Kidney (tissue), 14 donors: ENCODE measurements around the gene ZFP14. TPM values are rescaled to one million over a fixed set of nuclear protein-coding genes. Genes with fewer than 3 reads are reported as not detected.

ENCODE experiments used
- DNase-seq, 5 donors: peaks; one replicate each; pipeline ENCODE4 v3.0.0-alpha.2; 2013 to 2020
- FAIRE-seq: peaks from 2 replicates; lab custom pipeline; 2012; peaks lifted over from hg19 to GRCh38; lab: Jason Lieb, UNC
- H3K27ac ChIP-seq, 2 donors: one replicate each; pipeline ENCODE4 v1.7.0; 2013; ENCODE audit warnings: low read depth in 2 of 2, low read length in 2 of 2, inconsistent platforms in 1 of 2
- H3K27me3 ChIP-seq: one replicate; pipeline ENCODE4 v1.7.1; 2013; ENCODE audit warnings: low read length, inconsistent platforms; ENCODE audit not compliant: control insufficient read depth, insufficient read depth
- H3K36me3 ChIP-seq, 3 donors: one replicate each; pipeline versions ENCODE4 v1.7.0 to v1.7.1; 2013; ENCODE audit warnings: low read length in 3 of 3, control low read depth in 1 of 3, inconsistent platforms in 1 of 3; ENCODE audit not compliant: insufficient read depth in 3 of 3, control insufficient read depth in 2 of 3
- H3K4me1 ChIP-seq, 3 donors: one replicate each; pipeline versions ENCODE4 v1.7.0 to v1.7.1; 2013; ENCODE audit warnings: low read length in 3 of 3, inconsistent platforms in 1 of 3, low read depth in 1 of 3; ENCODE audit not compliant: control insufficient read depth in 2 of 3, insufficient read depth in 2 of 3
- H3K4me3 ChIP-seq, 3 donors: one replicate each; pipeline versions ENCODE4 v1.7.0 to v1.8.1; 2013; ENCODE audit warnings: low read length in 3 of 3, control low read depth in 1 of 3, inconsistent platforms in 1 of 3
- H3K9ac ChIP-seq, 3 donors: one replicate each; pipeline versions ENCODE4 v1.7.0 to v1.7.1; 2013; ENCODE audit warnings: low read length in 3 of 3, control low read depth in 1 of 3, inconsistent platforms in 1 of 3
- H3K9me3 ChIP-seq, 3 donors: one replicate each; pipeline versions ENCODE4 v1.7.0 to v1.7.1; 2013; ENCODE audit warnings: low read length in 3 of 3, control low read depth in 1 of 3, inconsistent platforms in 1 of 3; ENCODE audit not compliant: control insufficient read depth in 2 of 3, insufficient read depth in 1 of 3
- CTCF ChIP-seq: IDR thresholded peaks from 3 replicates; pipeline ENCODE4 v1.5.1; 2012; ENCODE audit warnings: mild to moderate bottlenecking, moderate library complexity, borderline replicate concordance; ENCODE audit not compliant: insufficient read depth; ENCODE audit errors: extremely low read depth
- intact Hi-C: fragments of 100-400 bp; cut with DNase I; formaldehyde crosslinking; loops from one replicate; pipeline ENCODE4 v1.11.1; 2022
- polyA plus RNA-seq: library from polyadenylated mRNA; stranded (reverse); fragments of 350-450 nt; fragmentation: Illumina TruSeq; extraction: RNeasy Lipid Tissue Mini Kit (QIAGEN cat#74804); gene quantifications from one replicate; pipeline ENCODE4 v1.2.3, GENCODE V29; 2014; ENCODE audit warnings: low read depth, low replicate concordance; ENCODE audit not compliant: insufficient read depth
- total RNA-seq: library from RNA; stranded (reverse); fragmentation: NEBNext Ultra II Directional; extraction: Animal tissue kit (Norgen Biotek cat#: 25700); gene quantifications from one replicate; pipeline ENCODE4 v1.2.1, GENCODE V29; 2021
- donor health status: control.
- donor health status: control.
- donor health status: control.
- donor health status: control.
- donor health status: control.
- donor health status: DM: yes; HTN: yes; CAD: no.
- donor health status: Normal renal cell carcinoma (clear cell type).

The ZFP14 gene
- total and polyA plus RNA-seq, 2 donors from 2014 or later, result 4.3 to 7.3 TPM

- Histone ChIP-seq H3K9ac (peak overlapping the region; percentile 22 to 94 (median 50)), H3K4me1 (peaks cover 3 to 5% (median 4%) of the 10 kb centered on the region in 3 donors), H3K36me3 (no peaks in the 10 kb centered on the region), H3K27me3 (no peaks in the 10 kb centered on the region), H3K4me3 (peak overlapping the region; percentile 92 to 95 (median 95)), H3K27ac (no peak overlapping the region), H3K9me3 (no peaks in the 10 kb centered on the region)
- no peak for TF ChIP-seq CTCF
- intact Hi-C loops, result no loop called here
- DNase-seq (no peak), FAIRE-seq (no peak)
Observed at GRCh38 chr19:36379510-36379819, 464 bp upstream of the ZFP14 start.

- DNase-seq, result peak in 3 of 5 donors; percentile 14 to 37 (median 20)
- Histone ChIP-seq H3K36me3 (no peaks in the 10 kb centered on the region), H3K9me3 (no peaks in the 10 kb centered on the region), H3K27ac (peak overlapping the region; percentile 52 to 68), H3K9ac (peak overlapping the region; percentile 78 to 94 (median 79)), H3K27me3 (no peaks in the 10 kb centered on the region), H3K4me3 (peak overlapping the region; percentile 92 to 95 (median 95)), H3K4me1 (peaks cover 3 to 5% (median 4%) of the 10 kb centered on the region in 3 donors)
- FAIRE-seq, result no peak
- TF ChIP-seq CTCF, result no peak
- intact Hi-C loops, result no loop called here
Observed at GRCh38 chr19:36377541-36378178, 1.3 kb downstream of the ZFP14 start.

GRCh38 chr19:36373638-36374156 lies 5.3 kb downstream of the ZFP14 start:
- no peak for TF ChIP-seq CTCF
- Histone ChIP-seq H3K36me3 (no peaks in the 10 kb centered on the region), H3K4me1 (peaks cover 3 to 5% (median 4%) of the 10 kb centered on the region in 3 donors), H3K9me3 (no peaks in the 10 kb centered on the region), H3K4me3 (no peak overlapping the region), H3K9ac (no peak overlapping the region), H3K27me3 (no peaks in the 10 kb centered on the region), H3K27ac (no peak overlapping the region)
- intact Hi-C loops, result no loop called here
- no peak for DNase-seq
- no peak for FAIRE-seq
